ENCODE measurements around the gene NUP210.

DNA sequence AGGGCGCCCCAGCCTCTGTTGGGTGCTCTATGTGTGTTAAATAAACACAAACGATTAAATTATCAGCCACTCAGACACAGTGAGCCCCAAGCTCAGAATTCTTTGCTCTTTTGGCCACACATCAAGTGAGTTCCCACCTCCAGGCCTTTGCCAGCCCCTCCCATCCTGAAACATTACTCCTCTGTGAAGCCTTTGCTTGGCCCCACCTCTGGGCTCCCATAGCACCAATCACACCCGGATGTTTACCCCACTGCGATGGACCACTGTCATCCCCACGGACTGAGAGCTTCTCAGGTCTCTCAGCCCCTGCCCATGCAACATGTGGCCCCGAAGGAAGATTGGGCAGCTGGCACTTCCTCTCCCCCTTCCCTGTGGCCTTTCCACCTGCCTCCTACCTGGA, 85.1 kb downstream of the NUP210 start:
- TF ChIP-seq POLR2A (IDR thresholded peaks at IDR 0.05), result no peak
- TF ChIP-seq, protein P1, sequence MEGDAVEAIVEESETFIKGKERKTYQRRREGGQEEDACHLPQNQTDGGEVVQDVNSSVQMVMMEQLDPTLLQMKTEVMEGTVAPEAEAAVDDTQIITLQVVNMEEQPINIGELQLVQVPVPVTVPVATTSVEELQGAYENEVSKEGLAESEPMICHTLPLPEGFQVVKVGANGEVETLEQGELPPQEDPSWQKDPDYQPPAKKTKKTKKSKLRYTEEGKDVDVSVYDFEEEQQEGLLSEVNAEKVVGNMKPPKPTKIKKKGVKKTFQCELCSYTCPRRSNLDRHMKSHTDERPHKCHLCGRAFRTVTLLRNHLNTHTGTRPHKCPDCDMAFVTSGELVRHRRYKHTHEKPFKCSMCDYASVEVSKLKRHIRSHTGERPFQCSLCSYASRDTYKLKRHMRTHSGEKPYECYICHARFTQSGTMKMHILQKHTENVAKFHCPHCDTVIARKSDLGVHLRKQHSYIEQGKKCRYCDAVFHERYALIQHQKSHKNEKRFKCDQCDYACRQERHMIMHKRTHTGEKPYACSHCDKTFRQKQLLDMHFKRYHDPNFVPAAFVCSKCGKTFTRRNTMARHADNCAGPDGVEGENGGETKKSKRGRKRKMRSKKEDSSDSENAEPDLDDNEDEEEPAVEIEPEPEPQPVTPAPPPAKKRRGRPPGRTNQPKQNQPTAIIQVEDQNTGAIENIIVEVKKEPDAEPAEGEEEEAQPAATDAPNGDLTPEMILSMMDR (IDR thresholded peaks at IDR 0.05), result no peak

All from testis (tissue), 2 donors.